Posterior vena cava (tissue), 2 donors: ENCODE results near the gene GRM5. TPM values are rescaled to one million over a fixed set of nuclear protein-coding genes. Genes with fewer than 3 reads are reported as not detected.

Experiments
- DNase-seq: peaks from one replicate; pipeline ENCODE4 v3.0.0-alpha.2; 2020; ENCODE audit warnings: low spot score
- intact Hi-C, 2 donors: fragments of 100-400 bp; cut with DNase I; formaldehyde crosslinking; loops; one replicate each; pipeline versions ENCODE4 v1.14.1 to v1.14.2; 2022 to 2023
- total RNA-seq, 2 donors: library from RNA; stranded (reverse); fragmentation: NEBNext Ultra II Directional; extraction: Animal tissue kit (Norgen Biotek cat#: 25700); gene quantifications; one replicate each; pipeline ENCODE4 v1.2.1, GENCODE V29; 2021
- donor health status: DM: yes; HTN: yes; CAD: no.
- donor health status: DM: yes; HTN: yes; CAD: no.

The GRM5 gene
- total RNA-seq, 2 donors from 2014 or later, result 0.23 to 0.81 TPM

DNA sequence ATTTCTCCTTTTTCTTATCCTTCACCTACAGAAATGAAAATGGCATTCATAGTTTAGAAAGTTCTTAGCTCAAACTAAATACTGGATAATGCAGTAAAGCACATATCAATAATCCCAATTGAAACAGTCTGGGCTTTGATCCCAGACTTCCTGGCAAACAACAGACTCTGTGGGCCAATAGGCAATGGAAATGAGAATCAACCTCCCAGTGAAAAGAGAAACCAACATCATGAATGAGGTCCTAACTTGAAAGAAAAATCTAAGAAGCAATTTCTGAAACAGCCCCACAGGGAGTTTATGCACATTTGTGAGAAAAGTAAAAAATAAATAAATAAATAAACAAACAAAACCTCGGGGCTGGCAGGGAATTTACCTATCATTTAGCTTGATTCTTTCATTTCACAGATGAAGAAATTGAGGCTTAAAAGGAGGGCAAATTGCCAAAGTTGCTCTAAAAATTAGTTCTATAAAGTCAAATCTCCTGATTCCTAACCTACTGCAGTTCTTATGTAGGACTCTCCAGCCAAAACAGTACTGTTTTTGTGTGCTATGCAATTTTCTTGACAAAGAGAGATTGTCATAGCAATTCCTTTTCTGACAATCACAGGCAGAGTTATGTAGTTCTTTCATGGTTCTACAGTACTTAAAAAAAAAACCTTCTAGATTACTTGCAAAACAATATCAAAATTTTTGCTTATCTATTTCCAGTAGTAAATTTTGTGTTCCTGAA lies 265.8 kb downstream of the GRM5 start:
- intact Hi-C loops, result no loop called here
- no peak for DNase-seq

DNA sequence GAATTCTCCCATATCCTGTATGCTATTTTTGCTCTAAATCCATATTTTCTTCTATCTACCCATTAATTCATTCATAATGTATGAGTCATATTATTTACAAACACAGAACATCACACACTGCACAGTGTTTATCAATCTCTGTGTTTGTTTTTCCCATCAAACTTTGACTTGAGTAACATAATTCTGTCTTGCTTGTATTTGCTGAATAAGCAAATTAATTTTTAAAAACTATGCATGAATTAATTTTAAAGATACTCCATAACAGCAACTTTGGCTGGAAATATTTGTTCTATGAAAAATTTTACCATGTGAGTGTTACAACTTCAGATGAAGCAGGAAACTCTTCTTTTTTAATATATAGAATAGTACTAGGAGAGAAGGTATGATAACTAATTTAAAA lies 275.6 kb downstream of the GRM5 start:
- intact Hi-C loops, result no loop called here
- DNase-seq, result no peak

DNA sequence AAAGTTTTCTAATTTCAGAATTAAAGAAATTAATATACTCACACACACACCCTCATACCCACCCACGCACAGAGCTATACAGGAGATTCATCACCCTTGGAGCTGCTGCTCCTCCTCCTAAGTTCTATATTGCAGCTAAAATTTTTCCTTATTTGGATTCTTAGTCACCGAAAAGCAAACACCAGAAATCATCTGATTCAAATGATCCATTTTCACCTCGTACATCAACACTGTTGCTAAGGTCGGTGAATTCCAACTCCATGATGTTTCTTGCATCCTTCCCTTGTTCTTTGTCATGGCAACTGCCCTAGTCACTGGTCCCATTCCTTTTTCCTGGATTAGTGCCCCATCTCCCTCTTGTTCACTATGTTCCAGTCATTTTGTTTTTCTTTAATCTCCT lies 286.2 kb downstream of the GRM5 start:
- intact Hi-C loops, result no loop called here
- no peak for DNase-seq

DNA sequence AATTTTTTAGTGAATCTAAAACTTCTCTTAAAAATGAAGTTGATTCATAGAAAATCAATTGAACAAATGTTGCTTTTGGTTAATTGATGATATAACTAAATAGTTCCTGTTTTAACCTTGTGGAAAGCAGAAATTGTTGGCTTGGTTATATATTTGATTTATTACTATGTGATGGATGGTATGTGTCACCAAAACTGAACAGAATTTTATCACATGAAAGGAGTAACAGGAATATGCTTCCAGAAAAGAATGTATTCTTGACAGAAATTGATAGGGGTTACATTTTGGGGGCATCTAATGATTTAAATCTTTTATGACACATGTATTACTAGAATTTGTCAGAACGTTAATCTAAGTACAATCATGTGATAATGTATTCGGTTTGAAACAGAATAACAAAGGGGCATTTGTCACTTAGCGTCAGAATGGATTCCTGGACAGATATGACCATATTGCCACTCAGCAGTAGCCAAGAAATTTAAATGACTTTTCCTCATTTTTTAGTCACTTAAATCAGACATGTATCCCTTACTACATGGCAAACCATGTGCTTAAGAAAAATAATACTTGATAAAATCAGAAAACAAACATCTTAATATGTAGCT lies 295.2 kb downstream of the GRM5 start:
- no peak for DNase-seq
- intact Hi-C loops, result no loop called here

DNA sequence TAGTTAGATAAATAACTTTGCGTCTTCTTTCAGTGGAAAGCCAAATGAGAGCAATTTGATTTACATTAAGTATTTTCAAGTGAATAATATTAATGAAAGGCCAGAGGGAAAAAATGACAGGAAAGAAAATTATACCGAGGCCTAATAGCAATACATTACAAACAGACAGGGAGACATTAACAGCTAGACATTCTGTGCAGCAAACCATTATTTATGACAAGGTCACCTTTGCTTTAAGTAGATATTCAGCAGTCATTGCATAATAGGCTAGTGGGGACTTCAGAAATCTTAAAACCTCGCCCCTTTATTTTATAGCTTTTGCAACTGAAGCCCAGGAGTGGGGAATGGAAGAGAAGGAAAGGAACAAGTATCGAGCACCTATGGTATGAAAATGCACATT lies 321.6 kb downstream of the GRM5 start:
- DNase-seq, result no peak
- intact Hi-C loops, result no loop called here

DNA sequence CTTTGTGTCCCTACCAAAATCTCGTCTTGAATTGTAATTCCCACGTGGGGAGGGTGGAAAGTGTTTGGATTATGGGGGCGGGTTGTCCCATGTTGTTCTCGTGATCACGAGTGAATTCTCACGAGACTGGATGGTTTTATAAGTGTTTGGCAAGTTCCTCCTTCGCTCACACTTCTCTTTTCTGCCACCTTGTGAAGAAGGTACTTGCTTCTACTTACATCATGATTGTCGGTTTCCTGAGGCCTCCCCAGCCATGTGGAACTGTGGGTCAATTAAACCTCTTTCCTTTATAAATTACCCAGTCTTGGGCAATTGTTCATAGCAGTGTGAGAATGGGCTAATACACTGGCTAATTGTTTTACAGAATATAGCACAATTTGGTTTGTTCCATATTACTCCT lies 326.3 kb downstream of the GRM5 start:
- intact Hi-C loops, result no loop called here

DNA sequence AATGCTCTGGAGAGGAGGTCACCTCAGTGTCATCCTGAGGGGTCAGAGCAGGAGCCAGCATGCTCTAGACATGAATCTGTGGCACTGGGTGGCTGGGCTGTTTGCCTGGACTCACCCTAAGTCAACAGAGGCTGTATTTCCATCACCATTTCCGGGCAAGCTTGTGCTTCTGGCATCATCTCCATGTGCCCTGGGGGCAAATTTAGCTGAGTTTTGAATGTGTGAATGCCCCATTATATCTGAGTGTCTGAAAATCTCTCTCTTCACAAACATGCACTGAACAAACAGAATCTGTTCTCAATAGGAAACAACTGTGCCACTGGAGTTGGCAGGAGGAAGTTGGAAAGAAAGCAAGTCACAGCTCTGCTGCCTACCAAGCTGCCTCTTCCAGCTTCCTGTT lies 356.2 kb downstream of the GRM5 start:
- intact Hi-C loops, result no loop called here
- DNase-seq, result no peak

More for the DNA sequence above, 326.3 kb downstream of the GRM5 start:
- DNase-seq, result no peak

DNA sequence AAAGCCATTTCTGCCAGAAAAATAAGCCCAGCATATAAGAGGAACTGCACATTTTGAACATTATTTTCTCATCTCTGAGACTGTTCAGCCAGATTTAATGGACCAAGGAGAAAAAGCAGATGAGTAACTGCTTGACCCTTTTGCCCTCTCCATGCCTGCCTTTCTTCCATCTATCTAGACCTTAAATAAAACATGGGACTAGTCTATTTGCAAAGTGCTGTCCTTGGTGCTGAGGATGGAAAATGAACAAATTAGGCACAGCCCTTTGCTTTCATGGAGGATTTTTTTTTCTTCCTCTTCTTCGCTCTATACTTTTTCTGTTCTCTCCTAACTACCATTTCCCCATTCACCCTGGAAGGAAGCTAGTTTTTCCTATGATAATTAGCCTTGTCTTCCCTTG lies 361.3 kb downstream of the GRM5 start:
- intact Hi-C loops, result no loop called here
- no peak for DNase-seq

DNA sequence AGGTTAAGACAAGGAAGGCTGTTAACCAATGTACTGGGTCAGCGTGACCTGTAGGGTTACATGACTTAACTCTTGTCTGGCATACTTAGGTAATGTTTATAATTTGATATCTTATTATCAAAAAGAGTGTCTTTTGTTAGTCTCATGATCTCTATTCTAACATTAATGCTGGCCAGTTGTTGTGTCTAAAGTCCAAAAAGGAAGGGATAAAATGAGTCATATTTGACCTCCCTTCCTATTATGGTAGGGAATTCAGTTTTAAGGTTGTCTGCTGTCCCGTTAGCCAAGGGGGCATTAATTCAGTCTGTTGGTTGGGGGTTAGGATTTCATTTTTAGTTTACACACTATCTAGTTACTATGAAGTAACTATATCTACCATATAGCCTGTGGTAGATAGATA lies 364.0 kb downstream of the GRM5 start:
- intact Hi-C loops, result no loop called here

DNA sequence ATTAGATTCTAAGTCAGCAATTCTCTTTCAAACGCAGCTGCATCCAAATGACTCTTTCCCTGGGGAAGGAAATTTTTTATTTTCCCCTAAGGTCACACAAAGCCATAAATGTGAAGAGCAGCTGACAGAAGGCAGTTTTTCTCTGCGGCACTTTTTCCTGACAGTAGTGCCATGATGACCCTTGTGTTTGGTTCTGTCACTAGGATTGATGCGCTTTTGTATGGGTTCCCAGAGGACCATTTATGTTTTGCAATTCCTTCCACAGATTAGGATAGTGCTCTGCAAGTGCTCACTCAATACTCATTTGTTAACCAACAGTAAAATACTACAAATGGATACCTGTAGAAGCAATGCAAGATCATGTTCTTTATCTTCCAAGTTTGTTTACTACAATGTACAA lies 368.6 kb downstream of the GRM5 start:
- intact Hi-C loops, result no loop called here
- no peak for DNase-seq

More for the DNA sequence above, 364.0 kb downstream of the GRM5 start:
- DNase-seq, result no peak

DNA sequence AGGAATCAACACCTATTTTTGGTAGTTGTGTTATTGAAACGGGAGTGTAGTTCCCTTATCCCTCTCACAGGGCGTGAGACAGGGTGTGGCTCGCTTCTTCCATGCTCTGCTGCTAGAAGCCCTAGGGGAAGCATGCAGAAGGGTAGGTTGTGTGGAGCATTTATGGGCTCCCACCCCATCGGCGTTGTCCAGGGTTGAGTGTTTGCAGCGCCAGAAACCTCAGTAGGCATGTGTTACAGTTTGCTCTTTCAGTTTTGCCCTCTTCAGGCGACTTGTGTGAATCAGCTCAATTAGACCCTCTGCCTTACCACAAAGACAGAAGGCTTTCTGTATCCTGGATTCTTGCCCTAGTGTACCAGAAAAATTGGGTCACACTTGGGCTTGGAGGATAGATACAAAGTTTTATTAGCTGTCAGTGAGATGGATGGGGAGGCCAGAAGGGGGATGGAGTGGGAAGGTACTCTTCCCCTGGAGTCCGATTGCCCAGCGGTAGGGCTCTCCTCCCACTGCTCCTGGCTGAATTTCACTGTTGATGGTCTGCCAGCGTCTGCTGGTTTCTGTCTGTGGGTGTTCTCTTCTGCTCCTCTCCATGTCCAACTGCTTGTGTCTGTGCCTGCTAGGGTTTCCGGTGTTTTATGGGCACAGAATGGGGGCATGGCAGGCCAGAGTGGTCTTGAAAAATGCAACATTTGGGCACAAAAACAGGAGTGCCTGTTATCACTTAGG lies 369.9 kb downstream of the GRM5 start:
- intact Hi-C loops, result no loop called here
- DNase-seq, result no peak

DNA sequence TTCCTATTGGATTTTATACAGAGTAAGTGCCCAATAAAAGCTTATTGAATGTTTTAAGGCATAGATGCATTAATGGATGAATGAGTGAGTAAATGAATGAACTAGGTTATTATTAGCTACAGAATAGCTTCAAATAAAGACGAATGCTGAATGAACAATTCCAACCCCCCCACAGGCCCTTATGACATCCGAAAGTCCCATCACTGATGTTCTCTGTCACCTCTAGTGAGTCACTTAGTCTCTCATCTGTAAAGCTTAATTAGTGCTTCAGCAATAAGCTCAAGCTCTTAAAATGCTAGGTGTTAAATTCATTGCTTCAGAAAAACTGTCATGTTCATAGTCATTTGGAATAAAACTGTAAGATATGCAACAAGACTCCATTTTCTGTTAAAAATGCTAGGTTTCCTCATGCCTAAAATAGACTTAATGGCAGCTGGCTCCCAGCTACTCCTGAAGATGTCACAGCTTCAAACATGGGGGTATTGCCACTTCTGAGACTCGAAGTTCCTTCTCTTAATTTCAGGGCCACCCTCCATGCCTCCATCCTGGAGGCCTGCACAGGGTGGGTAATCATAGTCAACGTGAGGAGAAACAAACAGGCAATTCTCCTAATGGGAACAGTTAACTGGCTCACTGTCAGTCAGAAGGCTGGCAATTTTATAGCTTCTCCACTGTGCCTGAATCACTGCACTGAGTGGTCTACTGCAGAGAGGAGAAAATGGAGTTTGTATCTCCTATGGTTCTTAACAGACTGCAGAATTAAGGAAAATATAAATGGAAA lies 373.3 kb downstream of the GRM5 start:
- intact Hi-C loops, result no loop called here
- DNase-seq, result no peak

DNA sequence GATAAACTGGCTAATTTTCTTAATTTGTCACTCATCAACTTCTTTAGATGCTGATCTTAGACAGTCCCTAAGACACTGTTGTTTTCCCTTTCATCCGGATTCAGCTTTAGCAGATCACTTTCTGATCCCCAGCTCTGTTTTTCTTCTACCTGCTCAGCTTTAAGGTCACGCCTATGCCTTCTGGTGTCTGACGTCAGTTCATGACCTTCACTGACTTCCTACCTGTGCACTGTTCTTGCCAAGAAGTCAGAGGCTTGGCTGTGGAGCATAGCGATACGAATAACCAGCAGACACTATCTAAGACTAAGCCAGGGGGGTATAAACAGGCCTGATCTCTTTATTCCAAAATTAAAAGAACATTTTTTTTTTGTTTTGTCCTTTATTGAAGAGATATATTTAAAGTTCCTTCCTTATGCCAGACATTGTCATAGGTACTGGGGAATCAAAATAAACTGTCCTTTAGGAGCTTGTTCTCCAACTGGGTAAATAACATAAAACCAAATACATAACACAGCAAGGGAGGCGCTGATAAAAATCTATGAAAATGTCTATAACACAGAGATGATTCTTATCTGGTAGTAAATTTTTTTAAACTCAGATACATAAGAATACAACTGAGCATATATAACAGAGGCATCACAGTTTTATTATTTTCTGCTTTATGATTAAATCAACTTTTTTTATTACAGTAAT lies 376.1 kb downstream of the GRM5 start:
- DNase-seq, result no peak
- intact Hi-C loops, result no loop called here

DNA sequence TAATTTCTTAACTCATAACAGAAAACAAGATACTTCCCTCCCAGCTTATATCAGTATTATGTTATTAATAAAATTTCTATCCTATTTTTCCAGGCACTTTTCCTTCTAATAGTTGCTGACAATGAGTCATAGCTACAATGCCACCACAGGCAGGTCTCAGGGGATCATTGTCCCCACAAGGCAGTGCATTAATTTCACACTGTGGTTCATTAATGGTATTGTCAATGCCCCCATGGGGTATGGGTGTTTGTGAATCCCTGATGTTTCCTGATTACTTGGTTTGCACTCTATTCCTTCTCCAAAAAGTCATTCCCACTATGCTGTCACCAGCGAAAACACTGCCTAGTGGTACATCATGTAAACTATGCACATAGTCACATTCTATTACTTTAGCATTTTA lies 382.8 kb downstream of the GRM5 start:
- DNase-seq, result no peak

DNA sequence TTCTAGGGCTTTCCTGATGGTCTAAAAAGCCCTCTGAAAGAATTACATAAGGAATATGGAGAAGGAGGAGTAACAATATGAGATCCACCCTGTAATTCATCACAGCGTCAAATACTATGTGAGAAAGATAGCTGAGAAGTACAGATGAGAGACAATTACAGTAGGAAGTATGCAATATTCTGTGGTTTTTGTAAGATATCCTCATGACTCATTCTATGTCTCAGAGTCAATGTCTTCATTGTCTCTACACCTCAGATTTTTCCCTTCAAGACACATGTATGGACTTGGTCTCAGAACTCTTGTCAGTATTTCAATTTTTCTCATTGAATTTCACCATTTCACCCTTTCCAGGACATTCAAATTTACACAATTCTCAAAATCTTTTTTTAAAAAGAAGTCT lies 385.0 kb downstream of the GRM5 start:
- DNase-seq, result no peak
- intact Hi-C loops, result no loop called here

More for the DNA sequence above, 382.8 kb downstream of the GRM5 start:
- intact Hi-C loops, result no loop called here

DNA sequence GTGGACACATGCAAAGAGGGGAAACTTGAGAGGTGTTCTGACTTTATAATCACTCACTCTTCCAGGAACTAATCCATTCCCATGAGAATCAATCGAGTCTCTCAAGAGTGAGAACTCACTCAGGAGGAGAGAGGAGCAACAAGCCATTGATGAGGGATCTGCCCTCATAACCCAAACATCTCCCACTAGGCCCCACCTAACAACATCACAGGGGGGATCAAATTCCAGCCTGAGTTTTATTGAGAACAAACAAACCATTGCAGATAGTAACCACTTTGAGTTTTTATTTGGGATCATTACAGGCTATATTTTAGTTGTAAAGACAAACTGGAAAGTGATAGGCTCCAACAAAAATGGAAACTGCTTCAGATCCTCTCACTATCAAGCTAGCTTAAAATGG lies 399.4 kb downstream of the GRM5 start:
- DNase-seq, result no peak
- intact Hi-C loops, result no loop called here

DNA sequence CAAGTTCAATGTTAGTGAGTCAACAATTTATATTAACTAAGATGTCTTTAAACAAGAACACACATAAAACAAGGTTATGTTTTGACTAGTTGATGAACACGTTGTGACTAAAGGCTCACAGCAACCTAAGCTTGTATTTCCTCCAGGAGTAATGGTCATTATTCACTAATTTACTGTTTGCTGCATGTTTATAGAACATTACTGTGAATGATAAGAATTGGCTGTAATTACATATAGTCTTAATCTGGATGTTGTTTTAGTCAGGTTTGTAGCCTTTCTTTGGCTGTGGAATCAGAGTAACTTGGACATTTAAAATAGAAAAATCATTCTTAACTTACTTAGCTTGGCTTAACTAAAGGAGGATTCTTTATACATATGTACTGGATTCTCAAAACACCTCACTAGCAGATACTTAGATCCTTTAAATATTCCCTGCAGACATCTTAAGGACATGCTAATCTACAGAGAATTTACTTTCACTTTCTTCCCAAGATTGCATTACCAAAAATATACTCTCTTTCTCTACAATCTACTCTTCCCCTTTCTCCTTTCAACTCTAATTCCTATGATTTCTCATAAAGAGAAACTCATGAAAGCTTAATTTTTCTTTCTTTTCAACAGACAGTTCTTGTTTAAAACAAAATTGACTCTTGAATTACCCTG lies 408.6 kb downstream of the GRM5 start:
- intact Hi-C loops, result no loop called here
- DNase-seq, result no peak

DNA sequence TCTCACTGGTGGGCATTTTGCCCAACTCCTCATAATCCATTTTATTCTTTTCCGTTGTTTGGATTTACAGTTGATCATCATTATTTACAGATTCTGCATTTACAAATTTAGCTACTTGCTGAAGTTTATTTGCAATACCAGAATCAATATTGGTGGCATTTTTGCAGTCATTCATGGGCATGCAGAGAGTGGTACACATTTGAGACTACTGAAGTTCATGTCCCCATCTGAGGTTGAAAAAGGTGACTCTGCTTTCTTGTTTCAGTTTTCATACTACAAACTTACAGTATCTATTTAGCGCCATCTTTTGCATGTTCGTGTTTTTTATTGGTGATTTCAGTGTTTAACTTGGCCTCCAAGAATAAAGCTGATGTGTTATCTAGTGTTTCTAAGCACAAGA lies 409.5 kb downstream of the GRM5 start:
- no peak for DNase-seq
- intact Hi-C loops, result no loop called here

DNA sequence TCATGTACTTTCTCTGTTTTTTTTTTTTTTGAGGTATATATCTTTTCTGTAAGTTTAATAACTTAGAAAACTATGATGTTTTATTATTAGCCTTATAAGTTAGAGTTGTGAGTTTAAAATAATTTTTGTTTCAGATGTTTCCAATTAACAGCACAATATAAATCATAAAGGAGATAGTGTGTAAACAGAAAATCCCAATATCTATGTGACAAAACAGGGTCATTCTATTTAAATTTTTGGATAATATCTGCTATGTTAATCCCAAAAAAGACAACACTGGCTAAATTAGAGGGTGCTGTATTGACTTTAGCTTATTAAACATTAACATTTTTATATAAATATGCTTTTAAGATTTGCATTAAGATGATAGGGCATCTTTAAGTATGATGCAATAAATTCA lies 410.1 kb downstream of the GRM5 start:
- intact Hi-C loops, result no loop called here
- DNase-seq, result no peak
